ENCODE results near the gene ADGRG1.
A peak's percentile ranks its signal among the peaks of the same experiment; 100 is the strongest.

GRCh38 chr16:57648581-57649442 is 20.4 kb downstream of the ADGRG1 start:
- TF ChIP-seq CTCF (IDR thresholded peaks at IDR 0.05), result peak; percentile 100
- TF ChIP-seq POLR2A (IDR thresholded peaks at IDR 0.05), result no peak
